Neural progenitor cell (in vitro differentiated cells): ENCODE measurements around the gene LRRC37A.
"Not testable (repeated sequence)": the region's sequence is repeated elsewhere in the genome, so short reads cannot be mapped to it uniquely, and the experiment has no call there.

Experiments used
- CTCF ChIP-seq: fragments of 200-600 bp; sonication (generic); IDR thresholded peaks from 2 replicates; pipeline ENCODE4 v1.5.1; 2017; ENCODE audit warnings: antibody characterized with exemption, mild to moderate bottlenecking
- EZH2 ChIP-seq: fragments of 200-600 bp; sonication (generic); IDR thresholded peaks from 2 replicates; pipeline ENCODE4 v1.6.1; 2017; ENCODE audit warnings: antibody characterized with exemption, mild to moderate bottlenecking, moderate library complexity

- not testable (repeated sequence) for TF ChIP-seq CTCF, EZH2
Measured at GRCh38 chr17:46285500-46285899, 9.4 kb upstream of the LRRC37A start.
